GM12878 (cell line): ENCODE measurements around the gene SERINC1. TPM values are rescaled to one million over a fixed set of nuclear protein-coding genes. Genes with fewer than 3 reads are reported as not detected.

Experiments
- CREB1 ChIP-seq: IDR thresholded peaks from 2 replicates; pipeline ENCODE4 v1.6.1; 2012; ENCODE audit warnings: low read depth, mild to moderate bottlenecking, inconsistent platforms
- EED ChIP-seq: sonication (generic); IDR thresholded peaks from 2 replicates; pipeline ENCODE4 v1.6.1; 2016; ENCODE audit warnings: antibody characterized with exemption, low read depth
- EP300 ChIP-seq, 2 experiments: fragments of 150-350 bp in 1 of 2; IDR thresholded peaks; 2 replicates each; pipeline ENCODE4 v1.6.1; 2011 to 2012; ENCODE audit warnings: low read depth in 2 of 2, low read length in 2 of 2, borderline replicate concordance in 1 of 2, improper control_type of control experiment in 1 of 2, inconsistent platforms in 1 of 2; ENCODE audit not compliant: control insufficient read depth in 1 of 2
- EZH2 ChIP-seq: IDR thresholded peaks from 2 replicates; pipeline ENCODE4 v1.6.1; 2012; ENCODE audit warnings: low read depth, mild to moderate bottlenecking, control low read depth, inconsistent platforms, low read length, borderline replicate concordance; ENCODE audit not compliant: control insufficient read depth
- IRF5 ChIP-seq: fragments of 450-650 bp; IDR thresholded peaks from 2 replicates; pipeline ENCODE4 v1.6.1; 2017; ENCODE audit warnings: borderline replicate concordance
- KAT2A ChIP-seq: conservative IDR thresholded peaks from 2 replicates; pipeline ENCODE4 v1.6.1; 2011; ENCODE audit warnings: low read depth, low read length; ENCODE audit not compliant: control insufficient read depth
- LARP7 ChIP-seq: fragments of 450-650 bp; IDR thresholded peaks from 2 replicates; pipeline ENCODE4 v1.6.1; 2017; ENCODE audit warnings: mild to moderate bottlenecking
- MAX ChIP-seq: IDR thresholded peaks from 2 replicates; pipeline ENCODE4 v1.6.1; 2012; ENCODE audit warnings: low read depth, low read length, improper control_type of control experiment
- MEF2B ChIP-seq: fragments of 450-650 bp; IDR thresholded peaks from 2 replicates; pipeline ENCODE4 v1.6.1; 2018; ENCODE audit warnings: mild to moderate bottlenecking, moderate library complexity; ENCODE audit not compliant: partially characterized antibody, poor library complexity, severe bottlenecking
- NFIC ChIP-seq: IDR thresholded peaks from 2 replicates; pipeline ENCODE4 v1.6.1; 2012; ENCODE audit warnings: low read depth, mild to moderate bottlenecking, inconsistent platforms, low read length, moderate library complexity
- NFYA ChIP-seq: IDR thresholded peaks from 2 replicates; pipeline ENCODE4 v1.6.1; 2011; ENCODE audit warnings: low read depth, mild to moderate bottlenecking, low read length, improper control_type of control experiment, borderline replicate concordance
- NKRF ChIP-seq: fragments of 450-650 bp; conservative IDR thresholded peaks from 2 replicates; pipeline ENCODE4 v1.6.1; 2017; ENCODE audit warnings: mild to moderate bottlenecking, moderate library complexity
- NRF1 ChIP-seq: conservative IDR thresholded peaks from 2 replicates; pipeline ENCODE4 v1.6.1; 2011; ENCODE audit warnings: mild to moderate bottlenecking, low read depth, low read length, improper control_type of control experiment
- PBX3 ChIP-seq: IDR thresholded peaks from 2 replicates; pipeline ENCODE4 v1.6.1; 2011; ENCODE audit warnings: mild to moderate bottlenecking, low read depth, low read length, moderate library complexity; ENCODE audit not compliant: insufficient replicate concordance
- RFX5 ChIP-seq: IDR thresholded peaks from 2 replicates; pipeline ENCODE4 v1.6.1; 2011; ENCODE audit warnings: low read depth, low read length, improper control_type of control experiment
- SMARCA5 ChIP-seq: fragments of 450-650 bp; IDR thresholded peaks from 2 replicates; pipeline ENCODE4 v1.6.1; 2017; ENCODE audit warnings: mild to moderate bottlenecking
- TAF1 ChIP-seq: IDR thresholded peaks from 2 replicates; pipeline ENCODE4 v1.6.1; 2011; ENCODE audit warnings: mild to moderate bottlenecking, low read depth, low read length, borderline replicate concordance
- YY1 ChIP-seq: IDR thresholded peaks from 2 replicates; pipeline ENCODE4 v1.6.1; 2011; ENCODE audit warnings: low read depth, mild to moderate bottlenecking, low read length
- ZBED1 ChIP-seq: IDR thresholded peaks from 2 replicates; pipeline ENCODE4 v1.6.1; 2016; ENCODE audit warnings: borderline replicate concordance
- ZNF592 ChIP-seq: fragments of 450-650 bp; IDR thresholded peaks from 2 replicates; pipeline ENCODE4 v1.6.1; 2017; ENCODE audit warnings: mild to moderate bottlenecking, moderate library complexity
- polyA plus RNA-seq, 11 experiments: library from polyadenylated mRNA; depleted of rRNA in 4 of 11; unstranded in 6 of 11; stranded (reverse) in 5 of 11; fragments of >200 nt; fragmentation: Nextera tagmentation in 4 of 11; fragmentation: Illumina TruSeq in 1 of 11; extraction: Ambion mirVana in 4 of 11; extraction: Trizol in 1 of 11; gene quantifications; 1 replicate in 1 of 11; 2 replicates in 10 of 11; pipeline versions ENCODE4 v1.2.1 to v1.2.3, GENCODE V29; 2011 to 2016; ENCODE audit warnings: inconsistent platforms in 2 of 11, missing spikeins in 2 of 11, low read depth in 1 of 11
- total RNA-seq, 4 experiments: library from RNA; depleted of rRNA in 3 of 4; stranded (reverse); fragments of >200 nt in 3 of 4; fragmentation: Illumina TruSeq in 1 of 4; extraction: Trizol in 1 of 4; gene quantifications; 2 replicates each; pipeline versions ENCODE4 v1.2.1 to v1.2.3, GENCODE V29; 2013 to 2021

SERINC1 gene
- total and polyA plus RNA-seq, 10 of the 15 experiments (the other 5 are each of a cell fraction or from before 2014, with no cell fraction given), result 18.5 to 45.7 (median 31.1) TPM

- no peak for TF ChIP-seq PBX3
- TF ChIP-seq EZH2, result no peak
- no peak for TF ChIP-seq ZBED1
- TF ChIP-seq LARP7, result 0 out of 2 replicates have a peak, but pooled peaks have one; percentile 35
- peak; percentile 81 for TF ChIP-seq YY1
- TF ChIP-seq NKRF, result peak; percentile 55; the same call in 1 of the 2 replicates
- TF ChIP-seq NFYA, result no peak
- no peak for TF ChIP-seq NFIC
- no peak for TF ChIP-seq MAX
- TF ChIP-seq EP300 (IDR thresholded peaks at IDR 0.05; ENCODE audit: borderline replicate concordance in 1 of 2, control insufficient read depth in 1 of 2, low read depth in 2 of 2, low read length in 2 of 2), result no peak
- TF ChIP-seq EED, result no peak
- TF ChIP-seq ZNF592, result no peak
- no peak for TF ChIP-seq IRF5
- TF ChIP-seq RFX5, result no peak
- TF ChIP-seq KAT2A, result no peak
- peak; percentile 94 for TF ChIP-seq CREB1
- no peak for TF ChIP-seq SMARCA5
- TF ChIP-seq MEF2B, result no peak
- peak; percentile 83; the same call in 1 of the 2 replicates for TF ChIP-seq TAF1
- peak; percentile 70 for TF ChIP-seq NRF1
Measured at GRCh38 chr6:122471107-122472021, at the start of gene SERINC1 (continued).
